ENCODE data around the gene EVA1C. TPM values are rescaled to one million over a fixed set of nuclear protein-coding genes. Genes with fewer than 3 reads are reported as not detected.
A peak's percentile ranks its signal among the peaks of the same experiment; 100 is the strongest.
"Not testable (repeated sequence)": the region's sequence is repeated elsewhere in the genome, so short reads cannot be mapped to it uniquely, and the experiment has no call there.

EVA1C gene
- total and polyA plus RNA-seq, 4 experiments from 2014 or later, result 17.1 to 23.9 (median 17.2) TPM

- H3K4me3 ChIP-seq (ENCODE audit: low read length in 2 of 2); H3K4me3 Mint-ChIP-seq; H3K4me1 Mint-ChIP-seq; DNase-seq; intact Hi-C loops (cut with micrococcal nuclease); POLR2A ChIA-PET (ENCODE audit: partially characterized antibody); H3K4me1 ChIP-seq (ENCODE audit: insufficient read depth, low read length); CTCF ChIA-PET (ENCODE audit: partially characterized antibody); H3K9me3 Mint-ChIP-seq; H3K36me3 ChIP-seq (ENCODE audit: insufficient read depth, low read length); H3K27me3 ChIP-seq (ENCODE audit: insufficient read depth, low read length); H3K27me3 Mint-ChIP-seq; H3K27ac ChIP-seq (ENCODE audit: low read depth, low read length); H3K9me3 ChIP-seq (ENCODE audit: control insufficient read depth in 1 of 2, low read length in 2 of 2): not testable (repeated sequence)
- H3K36me3 Mint-ChIP-seq, result peaks cover 8 to 15% of the 10 kb centered on the region in 2 donors
- peak overlapping the region in 3 of 7 donors; percentile 14 to 62 (median 26) for H3K27ac Mint-ChIP-seq
These were observed 38.6 kb downstream of the EVA1C start for GRCh38 chr21:32450881-32451701.

- DNase-seq; CTCF ChIA-PET (ENCODE audit: partially characterized antibody); H3K9me3 ChIP-seq (ENCODE audit: control insufficient read depth in 1 of 2, low read length in 2 of 2); POLR2A ChIA-PET (ENCODE audit: partially characterized antibody); H3K27me3 ChIP-seq (ENCODE audit: insufficient read depth, low read length); H3K4me1 Mint-ChIP-seq; H3K4me3 Mint-ChIP-seq; H3K4me1 ChIP-seq (ENCODE audit: insufficient read depth, low read length); H3K36me3 ChIP-seq (ENCODE audit: insufficient read depth, low read length); H3K4me3 ChIP-seq (ENCODE audit: low read length in 2 of 2); intact Hi-C loops (cut with micrococcal nuclease); H3K27ac Mint-ChIP-seq; H3K27me3 Mint-ChIP-seq; H3K9me3 Mint-ChIP-seq; H3K27ac ChIP-seq (ENCODE audit: low read depth, low read length): not testable (repeated sequence)
- peaks cover 0 to 18% of the 10 kb centered on the region in 2 donors for H3K36me3 Mint-ChIP-seq
These were observed 39.7 kb downstream of the EVA1C start for GRCh38 chr21:32452191-32452590.

GRCh38 chr21:32452641-32453040, 40.1 kb downstream of the EVA1C start:
- intact Hi-C loops (cut with micrococcal nuclease), result no loop called here

GRCh38 chr21:32455548-32455947, 43.0 kb downstream of the EVA1C start:
- Mint-ChIP-seq H3K9me3 (no peaks in the 10 kb centered on the region), H3K4me1 (peaks cover 0 to 6% (median 0%) of the 10 kb centered on the region in 4 donors), H3K4me3 (no peak overlapping the region), H3K27me3 (no peaks in the 10 kb centered on the region), H3K36me3 (peaks cover 22 to 40% of the 10 kb centered on the region in 2 donors), H3K27ac (no peak overlapping the region)
- no peaks in the 10 kb centered on the region for H3K4me1 ChIP-seq (ENCODE audit: insufficient read depth, low read length)
- H3K27me3 ChIP-seq (ENCODE audit: insufficient read depth, low read length), result no peaks in the 10 kb centered on the region
- H3K4me3 ChIP-seq (ENCODE audit: low read length in 2 of 2), result no peak overlapping the region
- CTCF ChIA-PET (ENCODE audit: partially characterized antibody), result no interaction called here
- H3K36me3 ChIP-seq (ENCODE audit: insufficient read depth, low read length), result peaks cover 5% of the 10 kb centered on the region
- no peak overlapping the region for H3K27ac ChIP-seq (ENCODE audit: low read depth, low read length)
- POLR2A ChIA-PET (ENCODE audit: partially characterized antibody), result no interaction called here
- DNase-seq, result no peak
- H3K9me3 ChIP-seq (ENCODE audit: control insufficient read depth in 1 of 2, low read length in 2 of 2), result no peaks in the 10 kb centered on the region
- intact Hi-C loops (cut with micrococcal nuclease), result no loop called here

More at GRCh38 chr21:32452641-32453040, 40.1 kb downstream of the EVA1C start:
- Histone ChIP-seq H3K36me3 (ENCODE audit: insufficient read depth, low read length) (no peaks in the 10 kb centered on the region), H3K27ac (ENCODE audit: low read depth, low read length) (no peak overlapping the region), H3K4me1 (ENCODE audit: insufficient read depth, low read length) (no peaks in the 10 kb centered on the region), H3K9me3 (ENCODE audit: control insufficient read depth in 1 of 2, low read length in 2 of 2) (no peaks in the 10 kb centered on the region), H3K27me3 (ENCODE audit: insufficient read depth, low read length) (no peaks in the 10 kb centered on the region), H3K4me3 (ENCODE audit: low read length in 2 of 2) (no peak overlapping the region)
- H3K4me3 Mint-ChIP-seq, result no peak overlapping the region
- DNase-seq, result no peak
- CTCF ChIA-PET (ENCODE audit: partially characterized antibody), result no interaction called here
- peaks cover 0 to 4% (median 2%) of the 10 kb centered on the region in 4 donors for H3K4me1 Mint-ChIP-seq
- POLR2A ChIA-PET (ENCODE audit: partially characterized antibody), result no interaction called here
- peaks cover 1 to 21% of the 10 kb centered on the region in 2 donors for H3K36me3 Mint-ChIP-seq
- no peak overlapping the region for H3K27ac Mint-ChIP-seq
- no peaks in the 10 kb centered on the region for H3K27me3 Mint-ChIP-seq
- no peaks in the 10 kb centered on the region for H3K9me3 Mint-ChIP-seq

GRCh38 chr21:32456497-32456918, 44.0 kb downstream of the EVA1C start:
- CTCF ChIA-PET (ENCODE audit: partially characterized antibody), result no interaction called here

GRCh38 chr21:32457360-32457840, 44.9 kb downstream of the EVA1C start:
- no peaks in the 10 kb centered on the region for H3K27me3 Mint-ChIP-seq
- peaks cover 37 to 50% of the 10 kb centered on the region in 2 donors for H3K36me3 Mint-ChIP-seq
- Histone ChIP-seq H3K4me1 (ENCODE audit: insufficient read depth, low read length) (no peaks in the 10 kb centered on the region), H3K27me3 (ENCODE audit: insufficient read depth, low read length) (no peaks in the 10 kb centered on the region), H3K9me3 (ENCODE audit: control insufficient read depth in 1 of 2, low read length in 2 of 2) (no peaks in the 10 kb centered on the region), H3K4me3 (ENCODE audit: low read length in 2 of 2) (no peak overlapping the region), H3K27ac (ENCODE audit: low read depth, low read length) (no peak overlapping the region), H3K36me3 (ENCODE audit: insufficient read depth, low read length) (peaks cover 8% of the 10 kb centered on the region)
- intact Hi-C loops (cut with micrococcal nuclease), result no loop called here
- no peak for DNase-seq
- H3K4me1 Mint-ChIP-seq, result peaks cover 0 to 9% (median 5%) of the 10 kb centered on the region in 4 donors
- no peak overlapping the region for H3K4me3 Mint-ChIP-seq
- ChIA-PET CTCF (ENCODE audit: partially characterized antibody) (no interaction called here), POLR2A (ENCODE audit: partially characterized antibody) (no interaction called here)
- no peaks in the 10 kb centered on the region for H3K9me3 Mint-ChIP-seq
- H3K27ac Mint-ChIP-seq, result no peak overlapping the region

More at GRCh38 chr21:32456497-32456918, 44.0 kb downstream of the EVA1C start:
- intact Hi-C loops (cut with micrococcal nuclease), result no loop called here
- H3K4me3 ChIP-seq (ENCODE audit: low read length in 2 of 2), result no peak overlapping the region
- H3K9me3 Mint-ChIP-seq, result no peaks in the 10 kb centered on the region
- H3K27me3 ChIP-seq (ENCODE audit: insufficient read depth, low read length), result no peaks in the 10 kb centered on the region
- POLR2A ChIA-PET (ENCODE audit: partially characterized antibody), result no interaction called here
- H3K4me1 Mint-ChIP-seq, result peaks cover 0 to 6% (median 3%) of the 10 kb centered on the region in 4 donors
- DNase-seq, result no peak
- no peaks in the 10 kb centered on the region for H3K27me3 Mint-ChIP-seq
- H3K4me1 ChIP-seq (ENCODE audit: insufficient read depth, low read length), result no peaks in the 10 kb centered on the region
- peak overlapping the region in 1 of 7 donors; percentile 18 for H3K27ac Mint-ChIP-seq
- H3K36me3 Mint-ChIP-seq, result peaks cover 30 to 46% of the 10 kb centered on the region in 2 donors
- H3K9me3 ChIP-seq (ENCODE audit: control insufficient read depth in 1 of 2, low read length in 2 of 2), result no peaks in the 10 kb centered on the region
- H3K36me3 ChIP-seq (ENCODE audit: insufficient read depth, low read length), result peaks cover 8% of the 10 kb centered on the region
- no peak overlapping the region for H3K27ac ChIP-seq (ENCODE audit: low read depth, low read length)
- no peak overlapping the region for H3K4me3 Mint-ChIP-seq

GRCh38 chr21:32457962-32458361, 45.5 kb downstream of the EVA1C start:
- ChIA-PET POLR2A (ENCODE audit: partially characterized antibody) (no interaction called here), CTCF (ENCODE audit: partially characterized antibody) (no interaction called here)
- Mint-ChIP-seq H3K27me3 (no peaks in the 10 kb centered on the region), H3K27ac (no peak overlapping the region), H3K4me3 (no peak overlapping the region), H3K36me3 (peaks cover 37 to 50% of the 10 kb centered on the region in 2 donors), H3K9me3 (no peaks in the 10 kb centered on the region), H3K4me1 (peaks cover 0 to 9% (median 5%) of the 10 kb centered on the region in 4 donors)
- no peak for DNase-seq
- Histone ChIP-seq H3K4me1 (ENCODE audit: insufficient read depth, low read length) (no peaks in the 10 kb centered on the region), H3K27ac (ENCODE audit: low read depth, low read length) (no peak overlapping the region), H3K9me3 (ENCODE audit: control insufficient read depth in 1 of 2, low read length in 2 of 2) (no peaks in the 10 kb centered on the region), H3K36me3 (ENCODE audit: insufficient read depth, low read length) (peaks cover 8% of the 10 kb centered on the region), H3K27me3 (ENCODE audit: insufficient read depth, low read length) (no peaks in the 10 kb centered on the region), H3K4me3 (ENCODE audit: low read length in 2 of 2) (no peak overlapping the region)
- intact Hi-C loops (cut with micrococcal nuclease), result no loop called here

Data from CD4-positive, alpha-beta memory T cell (primary cell).